SK-N-SH (cell line): ENCODE data around the gene MARK3.

Experiments
- EP300 ChIP-seq, 2 experiments: IDR thresholded peaks; 2 replicates each; pipeline versions ENCODE4 v1.4.0 to v1.6.1; 2012; ENCODE audit warnings: borderline replicate concordance in 1 of 2, low read depth in 1 of 2, low read length in 1 of 2
- MEF2A ChIP-seq: IDR thresholded peaks from 2 replicates; pipeline ENCODE4 v1.4.0; 2012; ENCODE audit warnings: low read depth, borderline replicate concordance
- NFIC ChIP-seq: IDR thresholded peaks from 2 replicates; pipeline ENCODE4 v1.4.0; 2012; ENCODE audit warnings: borderline replicate concordance
- RAD21 ChIP-seq: IDR thresholded peaks from 2 replicates; pipeline ENCODE4 v1.6.1; 2012; ENCODE audit warnings: mild to moderate bottlenecking, low read length
- TF ChIP-seq, protein P1 (sequence below): fragments of 200-600 bp; sonication (generic); IDR thresholded peaks from 2 replicates; pipeline ENCODE4 v1.6.1; 2017; ENCODE audit warnings: antibody characterized with exemption, mild to moderate bottlenecking, moderate library complexity
- TF ChIP-seq, protein P2 (sequence below): IDR thresholded peaks from 2 replicates; pipeline ENCODE4 v1.6.1; 2012; ENCODE audit warnings: mild to moderate bottlenecking, low read depth, low read length, moderate library complexity
- TF ChIP-seq, protein P3 (sequence below): IDR thresholded peaks from 2 replicates; pipeline ENCODE4 v1.4.0; 2012; ENCODE audit warnings: low read depth
- TF ChIP-seq, protein P4 (sequence below): IDR thresholded peaks from 2 replicates; pipeline ENCODE4 v1.4.0; 2012; ENCODE audit warnings: low read depth, borderline replicate concordance

DNA sequence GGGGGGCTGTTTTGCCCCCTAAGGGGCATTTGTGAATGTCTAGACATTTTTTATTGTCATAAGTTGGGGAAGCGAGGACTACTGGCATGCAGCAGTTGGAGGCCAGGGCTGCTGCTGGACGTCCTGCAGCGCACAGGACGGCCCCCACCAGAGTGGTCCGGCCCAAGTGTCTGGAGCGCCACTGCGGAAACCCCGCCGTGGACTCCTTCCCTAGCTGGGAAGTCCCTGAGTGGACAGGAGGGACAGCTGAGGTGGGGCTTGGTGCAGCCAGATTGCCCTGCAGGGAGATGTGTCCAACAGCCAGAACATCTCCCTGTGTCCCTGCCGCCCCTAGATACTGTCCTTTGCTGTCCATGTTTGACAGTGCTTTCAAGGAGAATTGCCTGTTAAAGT, 132.0 kb downstream of the MARK3 start:
- TF ChIP-seq, protein P1, sequence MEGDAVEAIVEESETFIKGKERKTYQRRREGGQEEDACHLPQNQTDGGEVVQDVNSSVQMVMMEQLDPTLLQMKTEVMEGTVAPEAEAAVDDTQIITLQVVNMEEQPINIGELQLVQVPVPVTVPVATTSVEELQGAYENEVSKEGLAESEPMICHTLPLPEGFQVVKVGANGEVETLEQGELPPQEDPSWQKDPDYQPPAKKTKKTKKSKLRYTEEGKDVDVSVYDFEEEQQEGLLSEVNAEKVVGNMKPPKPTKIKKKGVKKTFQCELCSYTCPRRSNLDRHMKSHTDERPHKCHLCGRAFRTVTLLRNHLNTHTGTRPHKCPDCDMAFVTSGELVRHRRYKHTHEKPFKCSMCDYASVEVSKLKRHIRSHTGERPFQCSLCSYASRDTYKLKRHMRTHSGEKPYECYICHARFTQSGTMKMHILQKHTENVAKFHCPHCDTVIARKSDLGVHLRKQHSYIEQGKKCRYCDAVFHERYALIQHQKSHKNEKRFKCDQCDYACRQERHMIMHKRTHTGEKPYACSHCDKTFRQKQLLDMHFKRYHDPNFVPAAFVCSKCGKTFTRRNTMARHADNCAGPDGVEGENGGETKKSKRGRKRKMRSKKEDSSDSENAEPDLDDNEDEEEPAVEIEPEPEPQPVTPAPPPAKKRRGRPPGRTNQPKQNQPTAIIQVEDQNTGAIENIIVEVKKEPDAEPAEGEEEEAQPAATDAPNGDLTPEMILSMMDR: no peak
- TF ChIP-seq, protein P2, sequence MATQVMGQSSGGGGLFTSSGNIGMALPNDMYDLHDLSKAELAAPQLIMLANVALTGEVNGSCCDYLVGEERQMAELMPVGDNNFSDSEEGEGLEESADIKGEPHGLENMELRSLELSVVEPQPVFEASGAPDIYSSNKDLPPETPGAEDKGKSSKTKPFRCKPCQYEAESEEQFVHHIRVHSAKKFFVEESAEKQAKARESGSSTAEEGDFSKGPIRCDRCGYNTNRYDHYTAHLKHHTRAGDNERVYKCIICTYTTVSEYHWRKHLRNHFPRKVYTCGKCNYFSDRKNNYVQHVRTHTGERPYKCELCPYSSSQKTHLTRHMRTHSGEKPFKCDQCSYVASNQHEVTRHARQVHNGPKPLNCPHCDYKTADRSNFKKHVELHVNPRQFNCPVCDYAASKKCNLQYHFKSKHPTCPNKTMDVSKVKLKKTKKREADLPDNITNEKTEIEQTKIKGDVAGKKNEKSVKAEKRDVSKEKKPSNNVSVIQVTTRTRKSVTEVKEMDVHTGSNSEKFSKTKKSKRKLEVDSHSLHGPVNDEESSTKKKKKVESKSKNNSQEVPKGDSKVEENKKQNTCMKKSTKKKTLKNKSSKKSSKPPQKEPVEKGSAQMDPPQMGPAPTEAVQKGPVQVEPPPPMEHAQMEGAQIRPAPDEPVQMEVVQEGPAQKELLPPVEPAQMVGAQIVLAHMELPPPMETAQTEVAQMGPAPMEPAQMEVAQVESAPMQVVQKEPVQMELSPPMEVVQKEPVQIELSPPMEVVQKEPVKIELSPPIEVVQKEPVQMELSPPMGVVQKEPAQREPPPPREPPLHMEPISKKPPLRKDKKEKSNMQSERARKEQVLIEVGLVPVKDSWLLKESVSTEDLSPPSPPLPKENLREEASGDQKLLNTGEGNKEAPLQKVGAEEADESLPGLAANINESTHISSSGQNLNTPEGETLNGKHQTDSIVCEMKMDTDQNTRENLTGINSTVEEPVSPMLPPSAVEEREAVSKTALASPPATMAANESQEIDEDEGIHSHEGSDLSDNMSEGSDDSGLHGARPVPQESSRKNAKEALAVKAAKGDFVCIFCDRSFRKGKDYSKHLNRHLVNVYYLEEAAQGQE: no peak
- TF ChIP-seq, protein P3, sequence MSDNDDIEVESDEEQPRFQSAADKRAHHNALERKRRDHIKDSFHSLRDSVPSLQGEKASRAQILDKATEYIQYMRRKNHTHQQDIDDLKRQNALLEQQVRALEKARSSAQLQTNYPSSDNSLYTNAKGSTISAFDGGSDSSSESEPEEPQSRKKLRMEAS: no peak
- no peak for TF ChIP-seq NFIC
- no peak for TF ChIP-seq MEF2A
- TF ChIP-seq EP300 (IDR thresholded peaks at IDR 0.05; ENCODE audit: borderline replicate concordance in 1 of 2, low read depth in 1 of 2, low read length in 1 of 2): no peak
- TF ChIP-seq RAD21: no peak
- TF ChIP-seq, protein P4, sequence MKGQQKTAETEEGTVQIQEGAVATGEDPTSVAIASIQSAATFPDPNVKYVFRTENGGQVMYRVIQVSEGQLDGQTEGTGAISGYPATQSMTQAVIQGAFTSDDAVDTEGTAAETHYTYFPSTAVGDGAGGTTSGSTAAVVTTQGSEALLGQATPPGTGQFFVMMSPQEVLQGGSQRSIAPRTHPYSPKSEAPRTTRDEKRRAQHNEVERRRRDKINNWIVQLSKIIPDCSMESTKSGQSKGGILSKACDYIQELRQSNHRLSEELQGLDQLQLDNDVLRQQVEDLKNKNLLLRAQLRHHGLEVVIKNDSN: no peak
